ENCODE measurements around the gene CSMD2. TPM values are rescaled to one million over a fixed set of nuclear protein-coding genes. Genes with fewer than 3 reads are reported as not detected.

Gene CSMD2
- total and polyA plus RNA-seq, 7 donors: under 0.01 to 0.83 (median 0.16) TPM

DNA sequence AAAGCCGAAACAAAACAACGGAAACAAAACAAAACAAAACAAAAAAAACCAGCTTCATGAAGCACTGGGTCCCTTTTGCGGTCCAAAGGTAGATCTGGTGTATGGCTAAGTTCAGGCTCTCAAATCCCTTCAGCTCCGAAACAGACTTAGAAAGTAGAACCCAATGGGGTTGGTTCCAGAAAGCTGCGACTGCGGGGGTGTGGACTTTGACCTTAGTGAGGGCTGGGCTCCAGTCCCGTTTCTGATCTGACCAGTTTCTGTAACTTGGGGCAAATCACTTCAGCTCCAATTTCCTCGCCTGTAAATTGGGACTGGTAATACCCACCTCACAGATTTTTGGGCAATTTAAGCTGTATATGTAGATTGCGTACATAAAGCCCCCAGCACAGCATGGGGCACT is 587.4 kb downstream of the CSMD2 start:
- Histone ChIP-seq H3K9me3 (no peaks in the 10 kb centered on the region), H3K27me3 (no peaks in the 10 kb centered on the region), H3K4me1 (peaks cover 0 to 23% (median 18%) of the 10 kb centered on the region in 4 donors), H3K4me3 (no peak overlapping the region), H3K36me3 (no peaks in the 10 kb centered on the region), H3K27ac (no peak overlapping the region)
- WGBS, 2 donors: 55 to 85% methylated on average over 9 of the region's 9 CpGs
- DNase-seq: no peak
- intact Hi-C loops (cut with DNase I): no loop called here
- no peak for TF ChIP-seq POLR2A (IDR thresholded peaks at IDR 0.05)
- TF ChIP-seq EP300 (IDR thresholded peaks at IDR 0.05): no peak
- TF ChIP-seq POLR2AphosphoS5 (IDR thresholded peaks at IDR 0.05): no peak
- TF ChIP-seq, protein P1, sequence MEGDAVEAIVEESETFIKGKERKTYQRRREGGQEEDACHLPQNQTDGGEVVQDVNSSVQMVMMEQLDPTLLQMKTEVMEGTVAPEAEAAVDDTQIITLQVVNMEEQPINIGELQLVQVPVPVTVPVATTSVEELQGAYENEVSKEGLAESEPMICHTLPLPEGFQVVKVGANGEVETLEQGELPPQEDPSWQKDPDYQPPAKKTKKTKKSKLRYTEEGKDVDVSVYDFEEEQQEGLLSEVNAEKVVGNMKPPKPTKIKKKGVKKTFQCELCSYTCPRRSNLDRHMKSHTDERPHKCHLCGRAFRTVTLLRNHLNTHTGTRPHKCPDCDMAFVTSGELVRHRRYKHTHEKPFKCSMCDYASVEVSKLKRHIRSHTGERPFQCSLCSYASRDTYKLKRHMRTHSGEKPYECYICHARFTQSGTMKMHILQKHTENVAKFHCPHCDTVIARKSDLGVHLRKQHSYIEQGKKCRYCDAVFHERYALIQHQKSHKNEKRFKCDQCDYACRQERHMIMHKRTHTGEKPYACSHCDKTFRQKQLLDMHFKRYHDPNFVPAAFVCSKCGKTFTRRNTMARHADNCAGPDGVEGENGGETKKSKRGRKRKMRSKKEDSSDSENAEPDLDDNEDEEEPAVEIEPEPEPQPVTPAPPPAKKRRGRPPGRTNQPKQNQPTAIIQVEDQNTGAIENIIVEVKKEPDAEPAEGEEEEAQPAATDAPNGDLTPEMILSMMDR (IDR thresholded peaks at IDR 0.05): no peak

DNA sequence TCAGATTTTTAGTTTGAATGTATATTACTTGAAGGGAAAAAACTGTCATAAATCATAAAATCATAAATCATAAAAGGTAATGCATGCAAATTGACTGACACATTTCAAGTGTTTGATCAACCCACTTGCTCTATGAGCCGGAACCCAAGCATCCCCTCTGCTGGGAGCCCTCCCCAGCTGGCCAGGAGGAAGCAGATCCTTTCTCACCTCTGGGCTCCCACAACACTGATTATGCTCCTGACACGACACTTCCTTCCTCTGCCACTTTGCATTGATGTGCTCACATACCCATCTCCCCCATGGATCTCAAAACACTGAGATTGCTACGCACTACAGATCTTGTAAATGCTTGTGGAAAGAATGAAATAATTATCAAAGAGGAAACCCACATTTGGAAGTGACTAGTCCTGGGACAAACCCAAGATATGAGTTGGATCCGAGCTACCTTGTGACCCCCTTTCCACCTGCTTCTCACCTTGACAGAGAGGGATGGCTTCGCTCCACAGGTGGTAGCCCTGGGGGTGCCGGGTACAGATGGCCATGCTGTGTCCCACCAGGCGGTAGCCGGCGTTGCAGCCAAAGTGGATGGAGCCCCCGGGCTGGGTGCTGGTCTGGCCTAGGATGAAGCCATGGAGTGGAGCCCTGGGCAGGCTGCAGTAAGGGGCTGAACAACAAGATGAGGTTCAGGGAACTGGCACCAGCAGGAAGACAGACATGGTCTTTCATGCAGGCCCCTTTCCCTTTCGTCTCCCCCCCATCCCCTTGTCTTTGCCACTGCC is 588.0 kb downstream of the CSMD2 start:
- DNase-seq: no peak
- WGBS, 2 donors: 81 to 82% methylated on average over 11 of the region's 11 CpGs
- Histone ChIP-seq H3K27ac (no peak overlapping the region), H3K36me3 (no peaks in the 10 kb centered on the region), H3K4me1 (peaks cover 0 to 23% (median 18%) of the 10 kb centered on the region in 4 donors), H3K9me3 (no peaks in the 10 kb centered on the region), H3K4me3 (no peak overlapping the region), H3K27me3 (no peaks in the 10 kb centered on the region)
- TF ChIP-seq EP300 (IDR thresholded peaks at IDR 0.05): no peak
- TF ChIP-seq POLR2AphosphoS5 (IDR thresholded peaks at IDR 0.05): no peak
- no peak for TF ChIP-seq POLR2A (IDR thresholded peaks at IDR 0.05)
- TF ChIP-seq, protein P1 (IDR thresholded peaks at IDR 0.05): no peak
- intact Hi-C loops (cut with DNase I): no loop called here

DNA sequence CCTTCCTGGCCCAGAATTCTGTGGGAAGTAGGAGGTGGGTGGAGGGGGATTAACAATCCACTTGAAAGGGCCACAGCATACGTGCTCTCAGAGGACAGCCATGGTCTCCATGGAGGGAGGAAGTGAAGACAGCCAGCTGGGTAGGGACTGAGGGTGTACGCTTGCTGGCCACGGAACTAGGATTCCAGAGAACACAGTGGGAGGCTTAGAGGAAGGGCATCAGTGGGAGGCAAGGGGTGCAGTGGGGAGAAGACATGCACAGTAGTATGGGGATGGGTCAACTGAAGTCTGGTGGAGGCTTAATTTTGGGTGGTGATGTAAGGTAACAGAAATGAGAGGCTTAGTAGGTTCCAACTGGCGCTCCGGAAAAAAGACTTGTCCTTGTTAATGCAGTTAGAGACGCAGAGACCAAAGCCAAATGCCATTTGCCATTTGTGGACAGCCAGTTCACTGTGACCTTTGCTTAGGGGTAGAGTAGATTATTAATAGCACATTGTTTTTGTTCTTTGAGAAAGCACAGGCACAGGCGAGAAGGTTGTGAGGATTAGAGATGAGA is 589.6 kb downstream of the CSMD2 start:
- Histone ChIP-seq H3K4me1 (peaks cover 0 to 23% (median 18%) of the 10 kb centered on the region in 4 donors), H3K9me3 (no peaks in the 10 kb centered on the region), H3K36me3 (no peaks in the 10 kb centered on the region), H3K4me3 (no peak overlapping the region), H3K27ac (peak overlapping the region; percentile 33 to 41 (median 35)), H3K27me3 (no peaks in the 10 kb centered on the region)
- 64 to 67% methylated on average over 7 of the region's 7 CpGs for WGBS, 2 donors
- DNase-seq: no peak
- TF ChIP-seq EP300 (IDR thresholded peaks at IDR 0.05): no peak
- TF ChIP-seq POLR2AphosphoS5 (IDR thresholded peaks at IDR 0.05): peak in 3 of 4 donors; percentile 38 to 47 (median 44)
- intact Hi-C loops (cut with DNase I): no loop called here

DNA sequence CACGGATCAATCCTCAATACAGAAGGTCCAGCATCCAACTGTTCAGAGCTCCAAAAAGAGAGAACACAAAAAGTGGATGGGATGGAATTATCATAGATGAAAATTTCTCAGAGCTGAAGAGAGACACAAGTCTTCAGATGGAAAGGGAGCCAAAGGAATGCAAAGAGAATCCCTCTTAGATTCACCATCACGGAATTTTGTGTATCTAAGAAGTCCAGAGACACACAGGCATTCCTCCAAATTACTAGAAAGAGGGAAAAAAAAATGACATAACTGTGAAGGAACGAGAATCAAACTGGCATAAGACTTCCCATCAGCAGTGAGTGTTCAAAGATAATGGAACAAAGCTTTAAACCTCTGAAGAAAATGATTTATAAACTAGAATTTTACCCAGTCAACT is 591.4 kb downstream of the CSMD2 start:
- DNase-seq: no peak
- intact Hi-C loops (cut with DNase I): no loop called here
- 57 to 67% methylated on average over 3 of the region's 3 CpGs for WGBS, 2 donors

DNA sequence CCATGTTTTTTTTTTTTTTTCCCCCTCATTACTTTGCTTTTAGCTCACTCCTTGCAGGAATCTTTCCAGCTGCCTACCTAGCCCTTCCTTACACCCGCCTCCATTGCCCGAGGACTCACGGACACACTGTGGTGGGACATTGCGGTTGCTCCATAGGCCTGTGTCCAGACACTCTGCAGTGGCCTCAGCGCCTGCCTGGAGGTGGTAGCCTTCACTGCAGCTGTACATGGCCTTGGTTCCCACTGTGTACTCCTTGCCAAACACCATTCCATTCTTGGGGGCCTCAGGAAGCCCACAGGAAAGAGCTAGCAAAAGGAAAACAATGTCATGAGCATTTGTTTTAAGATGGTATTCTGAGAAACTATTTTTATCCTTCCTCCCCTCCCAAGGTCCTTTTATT is 592.6 kb downstream of the CSMD2 start:
- H3K27ac ChIP-seq: no peak overlapping the region
- TF ChIP-seq POLR2AphosphoS5 (IDR thresholded peaks at IDR 0.05) (no peak), EP300 (IDR thresholded peaks at IDR 0.05) (no peak), POLR2A (IDR thresholded peaks at IDR 0.05) (no peak)
- TF ChIP-seq, protein P1 (IDR thresholded peaks at IDR 0.05): no peak
- H3K9me3 ChIP-seq: no peaks in the 10 kb centered on the region
- no peak for DNase-seq
- WGBS, 2 donors: 89 to 93% methylated on average over 5 of the region's 5 CpGs
- no peaks in the 10 kb centered on the region for H3K36me3 ChIP-seq
- no peak overlapping the region for H3K4me3 ChIP-seq
- intact Hi-C loops (cut with DNase I): no loop called here
- H3K4me1 ChIP-seq: peaks cover 0 to 23% (median 18%) of the 10 kb centered on the region in 4 donors
- no peaks in the 10 kb centered on the region for H3K27me3 ChIP-seq

More for the DNA sequence above, 591.4 kb downstream of the CSMD2 start:
- Histone ChIP-seq H3K9me3 (no peaks in the 10 kb centered on the region), H3K27ac (no peak overlapping the region), H3K4me3 (no peak overlapping the region), H3K4me1 (peaks cover 0 to 23% (median 18%) of the 10 kb centered on the region in 4 donors), H3K36me3 (no peaks in the 10 kb centered on the region), H3K27me3 (no peaks in the 10 kb centered on the region)
- TF ChIP-seq POLR2A (IDR thresholded peaks at IDR 0.05) (no peak), POLR2AphosphoS5 (IDR thresholded peaks at IDR 0.05) (no peak), EP300 (IDR thresholded peaks at IDR 0.05) (no peak)
- TF ChIP-seq, protein P1 (IDR thresholded peaks at IDR 0.05): no peak

Data from sigmoid colon (tissue), 7 donors.